GM12878 (cell line): ENCODE results near the gene RUFY4. TPM values are rescaled to one million over a fixed set of nuclear protein-coding genes. Genes with fewer than 3 reads are reported as not detected.

Experiments
- ATAC-seq: fragments of 200-7000 bp; cut with Tn5 transposase; 3 replicates; pipeline ENCODE4 v1.9.1; 2020; ENCODE audit warnings: mild to moderate bottlenecking, moderate library complexity
- BruUV-seq: library from RNA; stranded (reverse); fragments of 400-500 nt; replicated peaks from 2 replicates; lab custom pipeline; 2021; lab: Mats Ljungman, UMichigan
- CTCF ChIA-PET: fragments of 300-600 bp; sonication (Branson Sonifier 250); formaldehyde crosslinking; extraction: SDS; loops from one replicate; lab custom pipeline; 2021; ENCODE audit warnings: inconsistent platforms; lab: Yijun Ruan, JAX
- POLR2A ChIA-PET: fragments of 350-600 bp; formaldehyde crosslinking; extraction: SDS; loops from one replicate; lab custom pipeline; 2021; ENCODE audit warnings: inconsistent platforms; lab: Charles Lee
- RAD21 ChIA-PET: fragments of 300-600 bp; sonication (Branson Sonifier 250); formaldehyde crosslinking; loops from one replicate; lab custom pipeline; 2023; ENCODE audit warnings: antibody characterized with exemption; ENCODE audit not compliant: unreplicated experiment; lab: Charles Lee
- SMC1A ChIA-PET: fragments of 300-600 bp; sonication (Branson Sonifier 250); formaldehyde crosslinking; loops from one replicate; lab custom pipeline; 2023; ENCODE audit not compliant: unreplicated experiment, uncharacterized antibody; lab: Charles Lee
- DNase-seq: peaks from one replicate; pipeline ENCODE4 v3.0.0-alpha.2; 2011; ENCODE audit warnings: low read depth, low spot score
- FAIRE-seq: peaks from 3 replicates; lab custom pipeline; 2011; peaks lifted over from hg19 to GRCh38; lab: Jason Lieb, UNC
- H2AFZ ChIP-seq: 2 replicates; pipeline ENCODE4 v1.6.0; 2011; ENCODE audit warnings: low read depth, low read length, control low read depth; ENCODE audit not compliant: control insufficient read depth
- H3K27ac ChIP-seq: 2 replicates; pipeline ENCODE4 v1.5.1; 2011; ENCODE audit warnings: control low read depth; ENCODE audit not compliant: control insufficient read depth, insufficient read depth
- H3K27me3 ChIP-seq, 2 experiments: replicated peaks in 1 of 2; 2 replicates each; pipeline versions ENCODE4 v1.6.0 to v1.6.1; 2011; ENCODE audit warnings: low read length in 1 of 2; ENCODE audit not compliant: control insufficient read depth in 2 of 2, insufficient read depth in 2 of 2
- H3K36me3 ChIP-seq, 2 experiments: 2 replicates each; pipeline ENCODE4 v1.5.1; 2011; ENCODE audit warnings: low read length in 1 of 2; ENCODE audit not compliant: control insufficient read depth in 2 of 2, insufficient read depth in 2 of 2
- H3K4me1 ChIP-seq: 2 replicates; pipeline ENCODE4 v1.6.1; 2011; ENCODE audit warnings: mild to moderate bottlenecking, low read length, moderate library complexity, mixed read lengths; ENCODE audit not compliant: control insufficient read depth, insufficient read depth
- H3K4me2 ChIP-seq: 2 replicates; pipeline ENCODE4 v1.6.0; 2011; ENCODE audit warnings: control low read depth; ENCODE audit not compliant: control insufficient read depth, insufficient read depth
- H3K4me3 ChIP-seq: fragments of 200-600 bp; sonication (generic); 2 replicates; pipeline ENCODE4 v1.5.1; 2016
- H3K79me2 ChIP-seq: 2 replicates; pipeline ENCODE4 v1.6.0; 2011; ENCODE audit warnings: low read length; ENCODE audit not compliant: control insufficient read depth, insufficient read depth
- H3K9ac ChIP-seq: 2 replicates; pipeline ENCODE4 v1.8.0; 2011; ENCODE audit warnings: low read length, control low read depth, mixed read lengths; ENCODE audit not compliant: control insufficient read depth, insufficient read depth
- H3K9me3 ChIP-seq: replicated peaks from 3 replicates; pipeline ENCODE4 v1.5.1; 2011; ENCODE audit warnings: mild to moderate bottlenecking, low read length; ENCODE audit not compliant: control insufficient read depth, insufficient read depth
- H4K20me1 ChIP-seq: 2 replicates; pipeline ENCODE4 v1.6.0; 2011; ENCODE audit not compliant: control insufficient read depth, insufficient read depth
- BCL11A ChIP-seq: IDR thresholded peaks from 2 replicates; pipeline ENCODE4 v1.6.1; 2011; ENCODE audit warnings: low read depth, low read length
- CREB1 ChIP-seq: IDR thresholded peaks from 2 replicates; pipeline ENCODE4 v1.6.1; 2012; ENCODE audit warnings: low read depth, mild to moderate bottlenecking, inconsistent platforms
- CREM ChIP-seq: IDR thresholded peaks from 2 replicates; pipeline ENCODE4 v1.6.1; 2014; ENCODE audit warnings: antibody characterized with exemption, low read depth
- RAD21 ChIP-seq: IDR thresholded peaks from 2 replicates; pipeline ENCODE4 v1.6.1; 2011; ENCODE audit warnings: mild to moderate bottlenecking, low read depth, low read length, moderate library complexity; ENCODE audit not compliant: insufficient read depth
- RB1 ChIP-seq: fragments of 450-650 bp; formaldehyde crosslinking; IDR thresholded peaks from 2 replicates; pipeline ENCODE4 v1.6.1; 2017; ENCODE audit warnings: mild to moderate bottlenecking, borderline replicate concordance
- SKIL ChIP-seq: fragments of 450-650 bp; IDR thresholded peaks from 2 replicates; pipeline ENCODE4 v1.6.1; 2017; ENCODE audit warnings: mild to moderate bottlenecking, low read depth, inconsistent platforms; ENCODE audit not compliant: poor library complexity, severe bottlenecking
- WGBS: methylation state at CpG from one replicate; pipeline ENCODE4 v1.1.6; 2016; ENCODE audit warnings: low lambda C conversion rate; ENCODE audit not compliant: insufficient replicate concordance, insufficient coverage; ENCODE audit errors: missing lambda C conversion rate; 5-methylcytosine and 5-hydroxymethylcytosine counted together
- in situ Hi-C: fragments of 300-500 bp; cut with MboI; formaldehyde crosslinking; loops from 9 replicates; pipeline ENCODE4 v1.14.3; 2018; ENCODE audit warnings: mixed read lengths
- intact Hi-C: fragments of 100-400 bp; cut with micrococcal nuclease; formaldehyde crosslinking; loops from one replicate; pipeline ENCODE4 v1.14.2; 2022; ENCODE audit not compliant: unreplicated experiment
- polyA plus RNA-seq, 11 experiments: library from polyadenylated mRNA; depleted of rRNA in 4 of 11; unstranded in 6 of 11; stranded (reverse) in 5 of 11; fragments of >200 nt; fragmentation: Nextera tagmentation in 4 of 11; fragmentation: Illumina TruSeq in 1 of 11; extraction: Ambion mirVana in 4 of 11; extraction: Trizol in 1 of 11; gene quantifications; 1 replicate in 1 of 11; 2 replicates in 10 of 11; pipeline versions ENCODE4 v1.2.1 to v1.2.3, GENCODE V29; 2011 to 2016; ENCODE audit warnings: inconsistent platforms in 2 of 11, missing spikeins in 2 of 11, low read depth in 1 of 11
- total RNA-seq, 4 experiments: library from RNA; depleted of rRNA in 3 of 4; stranded (reverse); fragments of >200 nt in 3 of 4; fragmentation: Illumina TruSeq in 1 of 4; extraction: Trizol in 1 of 4; gene quantifications; 2 replicates each; pipeline versions ENCODE4 v1.2.1 to v1.2.3, GENCODE V29; 2013 to 2021
- TF ChIP-seq, protein P1 (sequence below), 3 experiments: IDR thresholded peaks in 2 of 3; conservative IDR thresholded peaks in 1 of 3; 2 replicates each; pipeline ENCODE4 v1.5.1; 2011; ENCODE audit warnings: low read depth in 3 of 3, low read length in 3 of 3, mild to moderate bottlenecking in 3 of 3, control low read depth in 2 of 3, moderate library complexity in 2 of 3, inconsistent platforms in 1 of 3, mixed read lengths in 1 of 3; ENCODE audit not compliant: control insufficient read depth in 2 of 3, insufficient read depth in 1 of 3; ENCODE audit errors: extremely low read depth in 1 of 3

RUFY4 gene
- total and polyA plus RNA-seq, 10 of the 15 experiments (the other 5 are each of a cell fraction or from before 2014, with no cell fraction given) = 0.05 to 2.7 (median 0.90) TPM

DNA sequence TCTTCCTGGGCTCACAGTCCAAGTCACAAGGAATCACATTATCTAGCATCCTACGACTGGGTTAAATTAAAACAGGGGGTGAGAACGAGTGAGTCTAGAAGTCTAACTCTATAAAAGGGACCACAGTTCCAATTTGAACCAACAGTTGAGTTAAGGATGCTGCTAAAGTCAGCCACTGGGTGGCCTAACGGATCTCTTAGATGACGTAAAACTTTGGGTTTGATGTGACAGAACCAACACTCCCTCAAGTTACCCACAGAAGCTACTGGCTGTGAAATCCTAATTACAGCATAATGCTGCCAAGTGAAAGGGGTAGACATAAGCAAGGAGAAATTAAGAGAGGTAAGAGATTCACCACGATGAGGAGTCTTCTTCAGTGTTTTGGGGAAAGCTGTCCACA is 32.7 kb upstream of the RUFY4 start:
- SMC1A ChIA-PET = interaction anchor here (0.8 kb wide), 1 partner anchor 27 kb away, joined by 3 read pairs; no protein-coding TSS in a partner anchor
- RAD21 ChIA-PET = interaction anchor here (0.6 to 1.2 kb wide), 2 partner anchors 137 to 247 kb away, joined by 3 read pairs; no protein-coding TSS in a partner anchor
- no peak overlapping the region for H3K9ac ChIP-seq
- no peaks in the 10 kb centered on the region for H3K79me2 ChIP-seq
- FAIRE-seq = no peak
- peak overlapping the region; percentile 50 for H2AFZ ChIP-seq
- CTCF ChIA-PET = interaction anchor here (1.0 to 3.3 kb wide), 6 partner anchors 8 to 251 kb away, joined by 3 to 12 read pairs (median 6); partner anchors contain the start of gene RUFY4
- H3K27me3 ChIP-seq = no peaks in the 10 kb centered on the region; a peak in 1 of 4 replicates
- no peaks in the 10 kb centered on the region; the same call in 1 of the 3 replicates for H3K9me3 ChIP-seq
- POLR2A ChIA-PET = interaction anchor here (1.0 kb wide), 1 partner anchor 9 kb away, joined by 3 read pairs; no protein-coding TSS in a partner anchor
- 37% methylated on average over 5 of the region's 5 CpGs for WGBS
- peak overlapping the region; percentile 8; the same call in 1 of the 2 replicates for H3K27ac ChIP-seq
- TF ChIP-seq, protein P1, sequence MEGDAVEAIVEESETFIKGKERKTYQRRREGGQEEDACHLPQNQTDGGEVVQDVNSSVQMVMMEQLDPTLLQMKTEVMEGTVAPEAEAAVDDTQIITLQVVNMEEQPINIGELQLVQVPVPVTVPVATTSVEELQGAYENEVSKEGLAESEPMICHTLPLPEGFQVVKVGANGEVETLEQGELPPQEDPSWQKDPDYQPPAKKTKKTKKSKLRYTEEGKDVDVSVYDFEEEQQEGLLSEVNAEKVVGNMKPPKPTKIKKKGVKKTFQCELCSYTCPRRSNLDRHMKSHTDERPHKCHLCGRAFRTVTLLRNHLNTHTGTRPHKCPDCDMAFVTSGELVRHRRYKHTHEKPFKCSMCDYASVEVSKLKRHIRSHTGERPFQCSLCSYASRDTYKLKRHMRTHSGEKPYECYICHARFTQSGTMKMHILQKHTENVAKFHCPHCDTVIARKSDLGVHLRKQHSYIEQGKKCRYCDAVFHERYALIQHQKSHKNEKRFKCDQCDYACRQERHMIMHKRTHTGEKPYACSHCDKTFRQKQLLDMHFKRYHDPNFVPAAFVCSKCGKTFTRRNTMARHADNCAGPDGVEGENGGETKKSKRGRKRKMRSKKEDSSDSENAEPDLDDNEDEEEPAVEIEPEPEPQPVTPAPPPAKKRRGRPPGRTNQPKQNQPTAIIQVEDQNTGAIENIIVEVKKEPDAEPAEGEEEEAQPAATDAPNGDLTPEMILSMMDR (IDR thresholded peaks at IDR 0.05 in 2 of 3, conservative IDR thresholded peaks at IDR 0.05 in 1 of 3; ENCODE audit: control insufficient read depth in 2 of 3, extremely low read depth in 1 of 3, insufficient read depth in 1 of 3, low read depth in 3 of 3, low read length in 3 of 3) = peak in 2 of 3 experiments; percentile 4 to 45; a peak in 1 of 6 replicates
- TF ChIP-seq CREB1 = peak; percentile 53; the same call in 1 of the 2 replicates
- TF ChIP-seq SKIL = no peak
- peak; percentile 55 for TF ChIP-seq CREM
- peak; percentile 24; the same call in 1 of the 2 replicates for TF ChIP-seq RAD21
- no peak for TF ChIP-seq BCL11A
- no peak for TF ChIP-seq RB1
- TF ChIP-seq, all 136 proteins: peak for 4
- Histone ChIP-seq H3K4me3 (no peak overlapping the region), H3K4me1 (peaks cover 39% of the 10 kb centered on the region), H3K36me3 (no peaks in the 10 kb centered on the region), H4K20me1 (no peaks in the 10 kb centered on the region), H3K4me2 (peak overlapping the region; percentile 52; the same call in 1 of the 2 replicates)
- DNase-seq (no peak), ATAC-seq (peak; percentile 34)
- BruUV-seq = no TSS peak
- in situ Hi-C loops = no loop called here
- intact Hi-C loops = no loop called here
